Measurements from ENCODE around the gene SLC8A3. TPM values are rescaled to one million over a fixed set of nuclear protein-coding genes. Genes with fewer than 3 reads are reported as not detected.
A peak's percentile ranks its signal among the peaks of the same experiment; 100 is the strongest.

The SLC8A3 gene
- total RNA-seq, 1 experiment from 2014 or later = not detected

DNA sequence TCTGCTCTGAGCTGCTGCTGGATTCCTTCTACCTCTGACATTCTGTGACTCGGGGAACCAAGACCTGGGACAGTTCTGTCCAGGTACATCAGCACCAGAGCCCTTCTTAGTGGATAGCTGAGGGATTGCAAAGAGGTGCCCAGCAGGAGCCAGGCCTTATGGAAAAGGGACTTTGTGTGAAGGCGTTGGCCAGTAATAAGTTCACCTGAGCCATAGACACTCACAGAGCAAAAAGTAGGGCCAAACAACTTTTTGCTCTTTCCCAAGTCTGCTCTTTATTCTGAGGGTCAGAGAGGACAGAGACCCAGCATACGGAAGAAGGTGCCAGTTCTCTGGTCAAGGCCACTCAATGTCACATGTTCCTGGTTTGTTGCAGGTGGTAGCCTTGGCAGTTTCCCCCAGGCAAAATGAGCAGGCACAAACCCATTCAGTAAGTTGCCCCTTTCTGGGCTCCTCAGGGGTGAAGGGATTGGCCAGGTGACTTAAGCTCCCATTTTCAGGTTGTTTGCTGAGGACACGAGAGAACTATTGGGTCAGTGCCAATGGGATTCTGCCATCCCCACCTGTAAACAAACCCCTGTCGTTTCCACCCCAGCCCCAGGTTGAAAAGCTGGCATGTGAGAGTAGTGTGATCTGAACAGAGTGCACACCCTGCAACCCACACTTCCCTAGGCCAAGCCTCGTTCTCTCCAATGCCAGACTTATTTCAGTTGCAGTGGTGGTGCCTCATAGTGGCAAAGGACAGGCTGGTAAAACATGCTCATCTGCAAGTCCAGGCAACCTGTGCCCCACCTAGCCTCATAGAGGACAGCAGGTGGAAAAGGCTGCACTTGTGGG lies 159.2 kb downstream of the SLC8A3 start:
- no peaks in the 10 kb centered on the region; the same call in 1 of the 2 replicates for H3K27me3 ChIP-seq (ENCODE audit: control insufficient read depth, insufficient read depth, low read length)
- in situ Hi-C loops (cut with HindIII; ENCODE audit: low pct_unique_long_range_greater_than_20kb, low sequenced_read_pairs) (no loop called here), intact Hi-C loops (cut with micrococcal nuclease; ENCODE audit: unreplicated experiment) (loop anchor here (5.0 kb wide), 1 partner anchor 297 kb away; no protein-coding TSS in a partner anchor)
- ATAC-seq (peak; percentile 49; the same call in 1 of the 2 replicates), DNase-seq (ENCODE audit: low read depth, low spot score) (no peak)
- no peaks in the 10 kb centered on the region for H3K4me1 ChIP-seq (ENCODE audit: control insufficient read depth, insufficient read depth, low read length)
- ChIA-PET POLR2A (no interaction called here), CTCF (no interaction called here)
- H3K36me3 ChIP-seq (ENCODE audit: control insufficient read depth, insufficient read depth, low read length) = no peaks in the 10 kb centered on the region
- TF ChIP-seq, protein P1, sequence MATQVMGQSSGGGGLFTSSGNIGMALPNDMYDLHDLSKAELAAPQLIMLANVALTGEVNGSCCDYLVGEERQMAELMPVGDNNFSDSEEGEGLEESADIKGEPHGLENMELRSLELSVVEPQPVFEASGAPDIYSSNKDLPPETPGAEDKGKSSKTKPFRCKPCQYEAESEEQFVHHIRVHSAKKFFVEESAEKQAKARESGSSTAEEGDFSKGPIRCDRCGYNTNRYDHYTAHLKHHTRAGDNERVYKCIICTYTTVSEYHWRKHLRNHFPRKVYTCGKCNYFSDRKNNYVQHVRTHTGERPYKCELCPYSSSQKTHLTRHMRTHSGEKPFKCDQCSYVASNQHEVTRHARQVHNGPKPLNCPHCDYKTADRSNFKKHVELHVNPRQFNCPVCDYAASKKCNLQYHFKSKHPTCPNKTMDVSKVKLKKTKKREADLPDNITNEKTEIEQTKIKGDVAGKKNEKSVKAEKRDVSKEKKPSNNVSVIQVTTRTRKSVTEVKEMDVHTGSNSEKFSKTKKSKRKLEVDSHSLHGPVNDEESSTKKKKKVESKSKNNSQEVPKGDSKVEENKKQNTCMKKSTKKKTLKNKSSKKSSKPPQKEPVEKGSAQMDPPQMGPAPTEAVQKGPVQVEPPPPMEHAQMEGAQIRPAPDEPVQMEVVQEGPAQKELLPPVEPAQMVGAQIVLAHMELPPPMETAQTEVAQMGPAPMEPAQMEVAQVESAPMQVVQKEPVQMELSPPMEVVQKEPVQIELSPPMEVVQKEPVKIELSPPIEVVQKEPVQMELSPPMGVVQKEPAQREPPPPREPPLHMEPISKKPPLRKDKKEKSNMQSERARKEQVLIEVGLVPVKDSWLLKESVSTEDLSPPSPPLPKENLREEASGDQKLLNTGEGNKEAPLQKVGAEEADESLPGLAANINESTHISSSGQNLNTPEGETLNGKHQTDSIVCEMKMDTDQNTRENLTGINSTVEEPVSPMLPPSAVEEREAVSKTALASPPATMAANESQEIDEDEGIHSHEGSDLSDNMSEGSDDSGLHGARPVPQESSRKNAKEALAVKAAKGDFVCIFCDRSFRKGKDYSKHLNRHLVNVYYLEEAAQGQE (IDR thresholded peaks at IDR 0.05; ENCODE audit: insufficient read depth in 1 of 2, low read depth in 2 of 2, low read length in 1 of 2) = no peak
- TF ChIP-seq SIN3A (IDR thresholded peaks at IDR 0.05; ENCODE audit: borderline replicate concordance, insufficient read depth, low read depth, low read length) (no peak), POLR2AphosphoS5 (IDR thresholded peaks at IDR 0.05; ENCODE audit: low read depth, low read length) (no peak)
- no peaks in the 10 kb centered on the region for H3K9me3 ChIP-seq (ENCODE audit: control insufficient read depth, insufficient read depth, low read depth, low read length)
- H3K4me3 ChIP-seq (ENCODE audit: low read depth in 2 of 2, low read length in 2 of 2) = no peak overlapping the region
- no peak overlapping the region for H3K27ac ChIP-seq (ENCODE audit: low read length)
- BruUV-seq (replicated peaks) = no TSS peak

DNA sequence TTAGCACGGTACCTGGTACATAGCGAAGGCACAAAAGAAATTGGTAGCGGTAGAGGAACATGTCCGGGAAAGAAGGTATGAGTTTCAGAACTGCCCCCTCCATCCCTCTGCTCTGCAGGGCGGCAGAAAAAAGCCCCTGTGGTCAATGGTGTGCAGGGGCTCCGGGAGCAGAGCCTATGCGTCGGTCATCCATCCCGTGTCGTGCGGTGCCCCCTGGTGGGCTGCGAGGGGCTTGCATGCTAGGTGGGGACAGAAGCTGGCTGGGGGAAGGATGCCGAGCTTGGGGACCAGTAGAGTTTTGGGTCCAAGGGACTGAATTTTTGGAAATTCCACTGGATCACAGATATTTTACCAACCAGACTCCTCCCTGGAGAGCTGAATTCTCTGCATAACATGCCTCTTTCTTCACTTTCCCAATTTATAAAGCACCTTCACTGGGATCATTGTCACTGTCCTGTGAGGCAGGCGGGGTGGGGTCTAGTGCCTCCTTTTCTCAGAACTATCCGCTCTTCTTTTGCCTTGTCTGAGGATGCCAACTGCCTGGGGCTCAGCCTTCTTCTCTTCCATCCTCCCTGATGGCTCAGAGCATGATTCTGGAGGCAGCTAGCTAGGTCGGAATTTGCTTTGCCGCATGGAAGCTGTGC lies 160.8 kb downstream of the SLC8A3 start:
- DNase-seq (ENCODE audit: low read depth, low spot score) (peak; percentile 17), ATAC-seq (peak; percentile 90)
- POLR2A ChIA-PET = no interaction called here
- Histone ChIP-seq H3K4me3 (ENCODE audit: low read depth in 2 of 2, low read length in 2 of 2) (no peak overlapping the region), H3K9me3 (ENCODE audit: control insufficient read depth, insufficient read depth, low read depth, low read length) (no peaks in the 10 kb centered on the region), H3K36me3 (ENCODE audit: control insufficient read depth, insufficient read depth, low read length) (no peaks in the 10 kb centered on the region), H3K27me3 (ENCODE audit: control insufficient read depth, insufficient read depth, low read length) (no peaks in the 10 kb centered on the region; the same call in 1 of the 2 replicates), H3K27ac (ENCODE audit: low read length) (no peak overlapping the region), H3K4me1 (ENCODE audit: control insufficient read depth, insufficient read depth, low read length) (no peaks in the 10 kb centered on the region)
- no TSS peak for BruUV-seq (replicated peaks)
- in situ Hi-C loops (cut with HindIII; ENCODE audit: low pct_unique_long_range_greater_than_20kb, low sequenced_read_pairs) = no loop called here
- CTCF ChIA-PET = interaction anchor here (0.6 to 1.5 kb wide), 6 partner anchors 14 to 380 kb away, joined by 3 to 15 read pairs (median 4); no protein-coding TSS in a partner anchor
- TF ChIP-seq CTCF (IDR thresholded peaks at IDR 0.05) = peak; percentile 83
- no peak for TF ChIP-seq SIN3A (IDR thresholded peaks at IDR 0.05; ENCODE audit: borderline replicate concordance, insufficient read depth, low read depth, low read length)
- intact Hi-C loops (cut with micrococcal nuclease; ENCODE audit: unreplicated experiment) = loop anchor here (1.0 to 5.0 kb wide), 2 partner anchors 210 to 296 kb away; no protein-coding TSS in a partner anchor

GRCh38 chr14:70023871-70024270 lies 164.9 kb downstream of the SLC8A3 start:
- Histone ChIP-seq H3K9me3 (ENCODE audit: control insufficient read depth, insufficient read depth, low read depth, low read length) (no peaks in the 10 kb centered on the region), H3K27ac (ENCODE audit: low read length) (no peak overlapping the region), H3K36me3 (ENCODE audit: control insufficient read depth, insufficient read depth, low read length) (no peaks in the 10 kb centered on the region), H3K4me3 (ENCODE audit: low read depth in 2 of 2, low read length in 2 of 2) (no peak overlapping the region), H3K4me1 (ENCODE audit: control insufficient read depth, insufficient read depth, low read length) (no peaks in the 10 kb centered on the region), H3K27me3 (ENCODE audit: control insufficient read depth, insufficient read depth, low read length) (no peaks in the 10 kb centered on the region; the same call in 1 of the 2 replicates)
- in situ Hi-C loops (cut with HindIII; ENCODE audit: low pct_unique_long_range_greater_than_20kb, low sequenced_read_pairs) (no loop called here), intact Hi-C loops (cut with micrococcal nuclease; ENCODE audit: unreplicated experiment) (no loop called here)
- ChIA-PET CTCF (no interaction called here), POLR2A (no interaction called here)
- TF ChIP-seq POLR2AphosphoS5 (IDR thresholded peaks at IDR 0.05; ENCODE audit: low read depth, low read length) (no peak), CTCF (IDR thresholded peaks at IDR 0.05) (no peak), TCF7L2 (IDR thresholded peaks at IDR 0.05; ENCODE audit: low read depth, low read length) (no peak), SIN3A (IDR thresholded peaks at IDR 0.05; ENCODE audit: borderline replicate concordance, insufficient read depth, low read depth, low read length) (no peak)
- TF ChIP-seq, protein P1 (IDR thresholded peaks at IDR 0.05; ENCODE audit: insufficient read depth in 1 of 2, low read depth in 2 of 2, low read length in 1 of 2) = no peak
- ATAC-seq = no peak
- BruUV-seq (replicated peaks) = no TSS peak
- no peak for DNase-seq (ENCODE audit: low read depth, low spot score)
